Urinary bladder (tissue), 4 donors: ENCODE measurements around the gene L1CAM. TPM values are rescaled to one million over a fixed set of nuclear protein-coding genes. Genes with fewer than 3 reads are reported as not detected.
"Not testable (repeated sequence)": the region's sequence is repeated elsewhere in the genome, so short reads cannot be mapped to it uniquely, and the experiment has no call there.

Source experiments
- DNase-seq: peaks from one replicate; pipeline ENCODE4 v3.0.0-alpha.2; 2015; ENCODE audit errors: extremely low spot score
- H3K27ac ChIP-seq: one replicate; pipeline ENCODE4 v1.5.1; 2013; ENCODE audit warnings: low read depth, mild to moderate bottlenecking, moderate library complexity
- H3K36me3 ChIP-seq: one replicate; pipeline ENCODE4 v1.6.1; 2013; ENCODE audit warnings: mild to moderate bottlenecking, moderate library complexity; ENCODE audit not compliant: insufficient read depth
- H3K4me1 ChIP-seq: one replicate; pipeline ENCODE4 v1.6.1; 2013; ENCODE audit warnings: mild to moderate bottlenecking, moderate library complexity; ENCODE audit not compliant: insufficient read depth
- H3K4me3 ChIP-seq: one replicate; pipeline ENCODE4 v1.5.1; 2013; ENCODE audit warnings: low read depth, low read length
- WGBS: extraction: QIAGEN DNeasy Blood & Tissue Kit; methylation state at CpG from one replicate; pipeline ENCODE4 v1.1.7; 2013; 5-methylcytosine and 5-hydroxymethylcytosine counted together
- polyA plus RNA-seq: library from polyadenylated mRNA; stranded (reverse); fragments of 200-250 nt; gene quantifications from one replicate; pipeline ENCODE4 v1.2.3, GENCODE V29; 2013
- total RNA-seq: library from RNA; depleted of rRNA; stranded (reverse); fragments of >200 nt; gene quantifications from one replicate; pipeline ENCODE4 v1.2.3, GENCODE V29; 2014
- donor health status: healthy with polysubstance abuse.
- donor health status: healthy.

Gene L1CAM
- total and polyA plus RNA-seq, 2 donors = 5.6 to 12.7 TPM

GRCh38 chrX:153820601-153821000 lies 65.4 kb downstream of the L1CAM start:
- H3K4me1 ChIP-seq = no peaks in the 10 kb centered on the region
- no peak overlapping the region for H3K27ac ChIP-seq
- DNase-seq = no peak
- WGBS = 88% methylated on average over 7 of the region's 7 CpGs
- H3K4me3 ChIP-seq = no peak overlapping the region
- no peaks in the 10 kb centered on the region for H3K36me3 ChIP-seq

- H3K27ac ChIP-seq = no peak overlapping the region
- H3K36me3 ChIP-seq = no peaks in the 10 kb centered on the region
- H3K4me3 ChIP-seq = peak overlapping the region; percentile 40
- WGBS = 31% methylated on average over 23 of the region's 23 CpGs
- DNase-seq = no peak
- H3K4me1 ChIP-seq = no peaks in the 10 kb centered on the region
Measured at GRCh38 chrX:153819384-153820040, 66.5 kb downstream of the L1CAM start.

DNA sequence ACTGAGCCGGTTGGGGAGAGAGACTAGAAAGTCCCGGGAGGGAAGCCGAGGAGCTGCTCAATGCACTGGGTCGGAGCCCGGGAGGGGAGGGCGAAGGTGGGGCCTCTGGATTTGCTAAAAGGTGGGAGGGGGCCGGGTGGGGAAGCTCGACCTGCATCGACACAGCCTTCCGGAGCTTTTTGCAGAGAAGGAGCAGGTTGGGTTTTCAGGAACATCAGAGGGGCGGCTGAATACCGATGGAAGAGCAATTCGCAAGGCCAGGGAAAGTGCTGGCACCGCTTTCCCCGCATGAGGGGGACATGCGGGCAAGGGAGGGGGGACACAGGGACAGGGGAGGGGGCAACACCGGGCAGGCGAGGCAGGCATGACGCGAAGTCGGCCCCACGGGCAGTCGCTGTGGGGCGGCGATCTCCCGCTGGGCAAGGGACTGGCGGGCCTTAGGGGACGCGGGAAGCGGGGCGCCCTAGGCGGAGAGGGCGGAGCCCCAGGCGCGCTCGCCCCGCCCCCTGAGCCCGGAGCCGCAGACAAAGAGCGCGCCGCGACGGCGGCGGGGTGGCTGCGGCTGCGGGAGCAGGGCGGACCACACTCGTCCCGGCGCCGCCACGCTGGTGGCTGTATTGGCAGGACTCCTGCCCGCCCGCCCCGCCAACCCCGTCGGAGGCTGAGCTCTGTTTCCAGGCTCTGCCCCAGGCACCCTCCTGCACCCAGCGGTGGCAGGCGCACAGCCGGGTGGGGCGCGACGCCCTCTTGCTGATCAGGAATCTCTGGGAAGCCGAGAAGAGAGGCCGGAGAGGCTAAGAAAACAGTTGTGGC lies 67.2 kb downstream of the L1CAM start:
- Histone ChIP-seq H3K4me3 (peak overlapping the region; percentile 40), H3K27ac (no peak overlapping the region), H3K36me3 (no peaks in the 10 kb centered on the region), H3K4me1 (no peaks in the 10 kb centered on the region)
- 6% methylated on average over 55 of the region's 67 CpGs for WGBS
- no peak for DNase-seq

GRCh38 chrX:153818064-153818463 lies 67.9 kb downstream of the L1CAM start:
- DNase-seq, H3K36me3 ChIP-seq, H3K27ac ChIP-seq, H3K4me3 ChIP-seq, H3K4me1 ChIP-seq: not testable (repeated sequence)
- 92% methylated on average over 9 of the region's 9 CpGs for WGBS

DNA sequence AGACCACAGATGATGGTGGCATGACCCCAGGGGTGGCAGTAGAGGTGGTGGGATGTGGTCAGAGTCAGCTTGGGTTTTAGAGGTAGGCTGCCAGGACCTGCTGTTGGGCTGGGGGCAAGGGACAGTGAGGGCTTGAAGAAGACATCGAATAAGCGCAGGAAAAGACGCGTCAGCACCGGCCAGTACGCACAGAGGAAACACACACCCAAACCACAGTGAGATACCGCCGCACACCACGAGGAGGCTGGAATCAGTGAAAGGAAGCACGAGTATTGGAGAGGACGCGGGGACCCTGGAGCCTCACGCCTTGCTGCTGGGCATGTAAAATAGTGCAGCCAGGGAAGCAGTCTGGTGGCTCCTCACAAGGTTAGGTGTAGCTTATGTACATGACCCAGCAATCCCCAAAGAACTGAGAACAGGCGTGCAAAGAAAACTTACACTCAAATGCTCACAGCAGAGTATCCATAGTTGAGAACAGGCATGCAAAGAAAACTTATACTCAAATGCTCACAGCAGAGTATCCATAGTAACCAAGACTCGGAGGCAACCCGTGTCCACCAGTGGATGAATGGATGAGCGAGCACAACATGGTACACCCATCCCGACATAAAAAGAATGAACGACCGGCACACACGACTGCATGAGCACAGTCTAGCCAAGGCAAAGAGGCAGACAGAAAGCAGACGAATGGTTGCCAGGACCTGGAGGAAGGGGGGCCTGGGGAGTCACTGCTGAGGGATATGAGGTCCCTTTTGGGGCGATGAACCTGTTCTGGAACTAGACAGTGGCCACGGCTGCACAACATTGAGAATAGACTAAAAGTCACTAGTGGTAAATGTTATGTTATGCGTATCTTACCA lies 68.9 kb downstream of the L1CAM start:
- Histone ChIP-seq H3K36me3 (no peaks in the 10 kb centered on the region), H3K4me1 (no peaks in the 10 kb centered on the region), H3K4me3 (no peak overlapping the region), H3K27ac (no peak overlapping the region)
- WGBS = 79% methylated on average over 25 of the region's 25 CpGs
- DNase-seq = no peak

DNA sequence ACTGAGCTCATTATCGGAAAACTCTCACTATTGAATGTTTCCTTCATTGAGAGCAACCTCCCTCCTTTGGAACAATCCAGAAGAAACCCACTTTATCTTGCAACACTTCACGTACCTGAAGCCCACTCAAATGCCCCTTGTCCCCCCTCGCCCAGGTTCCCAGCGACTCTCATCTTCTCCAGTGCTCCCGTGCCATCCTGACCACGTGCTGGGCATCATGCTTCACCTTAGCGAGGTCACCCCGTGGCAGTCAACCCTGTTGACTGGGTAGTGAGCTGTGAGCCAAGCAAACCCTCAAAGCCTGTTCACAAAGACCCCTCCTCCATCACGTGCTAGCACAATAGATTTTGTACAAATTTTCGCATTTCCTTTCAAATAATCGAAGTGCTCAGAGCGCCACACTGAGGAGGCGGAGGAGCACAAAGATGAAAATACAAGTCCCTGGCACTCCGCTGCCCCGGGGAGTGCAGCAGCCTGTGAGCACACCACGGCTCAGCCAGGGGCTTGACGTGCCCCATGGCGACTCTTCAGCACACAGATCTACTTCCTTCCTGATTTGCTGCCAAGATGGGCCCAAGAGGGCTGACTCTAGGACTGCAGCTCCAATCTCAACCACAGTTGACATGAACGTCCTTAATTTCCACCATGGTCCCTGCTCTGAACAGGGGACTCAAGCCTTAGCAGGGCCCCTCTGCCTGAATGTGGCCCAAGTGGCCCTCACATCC lies 71.2 kb downstream of the L1CAM start:
- WGBS = 78% methylated on average over 19 of the region's 19 CpGs
- Histone ChIP-seq H3K4me1 (no peaks in the 10 kb centered on the region), H3K4me3 (no peak overlapping the region), H3K27ac (no peak overlapping the region), H3K36me3 (no peaks in the 10 kb centered on the region)
- DNase-seq = no peak

DNA sequence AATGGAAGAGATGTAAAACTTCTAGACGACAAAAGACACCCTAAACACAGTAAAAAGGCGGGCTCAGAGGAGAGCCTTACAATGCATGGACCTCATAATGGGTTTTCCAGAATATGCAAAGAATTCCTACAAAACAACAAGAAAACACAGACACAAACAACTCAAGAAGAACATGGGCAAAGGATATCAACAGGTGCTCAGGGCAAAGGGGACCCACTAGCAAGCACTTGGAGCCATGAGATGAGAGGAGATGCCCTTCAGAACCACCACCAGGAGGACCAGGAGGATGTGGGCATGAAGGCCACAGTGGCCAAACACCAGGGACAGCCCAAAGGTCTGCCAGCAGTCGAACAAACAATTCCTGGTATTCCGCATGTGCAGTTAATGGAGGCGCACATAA lies 72.8 kb downstream of the L1CAM start:
- 94% methylated on average over 5 of the region's 5 CpGs for WGBS
- no peaks in the 10 kb centered on the region for H3K4me1 ChIP-seq
- no peak for DNase-seq
- no peaks in the 10 kb centered on the region for H3K36me3 ChIP-seq
- H3K4me3 ChIP-seq = no peak overlapping the region
- no peak overlapping the region for H3K27ac ChIP-seq

GRCh38 chrX:153812220-153812619 lies 73.8 kb downstream of the L1CAM start:
- 50% methylated on average over 14 of the region's 14 CpGs for WGBS

More at GRCh38 chrX:153812220-153812619, 73.8 kb downstream of the L1CAM start:
- Histone ChIP-seq H3K4me1 (no peaks in the 10 kb centered on the region), H3K27ac (no peak overlapping the region), H3K36me3 (no peaks in the 10 kb centered on the region), H3K4me3 (no peak overlapping the region)
- no peak for DNase-seq

Other genes starting within 250 kb of the L1CAM start
- 0.63 TPM for gene DUSP9, start 239.0 kb downstream of the L1CAM start, total RNA-seq
- gene DUSP9, start 239.0 kb downstream of the L1CAM start, polyA plus RNA-seq = 1.2 TPM
- gene PNCK, start 212.4 kb downstream of the L1CAM start, total RNA-seq = 10.3 TPM
- 73.7 TPM for gene PNCK, start 212.4 kb downstream of the L1CAM start, polyA plus RNA-seq
- 10.0 TPM for gene SLC6A8, start 198.2 kb downstream of the L1CAM start, total RNA-seq
- 76.1 TPM for gene SLC6A8, start 198.2 kb downstream of the L1CAM start, polyA plus RNA-seq
- 68.6 TPM for gene BCAP31, start 161.8 kb downstream of the L1CAM start, total RNA-seq
- 239 TPM for gene BCAP31, start 161.8 kb downstream of the L1CAM start, polyA plus RNA-seq
- 5.2 TPM for gene ABCD1, start 161.3 kb downstream of the L1CAM start, total RNA-seq
- gene ABCD1, start 161.3 kb downstream of the L1CAM start, polyA plus RNA-seq = 19.0 TPM
- gene PLXNB3, start 121.9 kb downstream of the L1CAM start, total RNA-seq = 5.9 TPM
- gene PLXNB3, start 121.9 kb downstream of the L1CAM start, polyA plus RNA-seq = 25.8 TPM
- gene SRPK3, start 105.1 kb downstream of the L1CAM start, total RNA-seq = 4.3 TPM
- gene SRPK3, start 105.1 kb downstream of the L1CAM start, polyA plus RNA-seq = 2.3 TPM
- gene IDH3G, start 91.8 kb downstream of the L1CAM start, total RNA-seq = 21.0 TPM
- gene IDH3G, start 91.8 kb downstream of the L1CAM start, polyA plus RNA-seq = 67.4 TPM
- 102 TPM for gene SSR4, start 91.5 kb downstream of the L1CAM start, total RNA-seq
- 326 TPM for gene SSR4, start 91.5 kb downstream of the L1CAM start, polyA plus RNA-seq
- gene PDZD4, start 55.6 kb downstream of the L1CAM start, total RNA-seq = 6.6 TPM
- gene PDZD4, start 55.6 kb downstream of the L1CAM start, polyA plus RNA-seq = 28.0 TPM
- gene AVPR2, start 18.5 kb upstream of the L1CAM start, total RNA-seq = 0.53 TPM
- gene AVPR2, start 18.5 kb upstream of the L1CAM start, polyA plus RNA-seq = 7.7 TPM
- gene ARHGAP4, start 40.1 kb upstream of the L1CAM start, total RNA-seq = 11.6 TPM
- gene ARHGAP4, start 40.1 kb upstream of the L1CAM start, polyA plus RNA-seq = 28.4 TPM
- 24.7 TPM for gene NAA10, start 48.9 kb upstream of the L1CAM start, total RNA-seq
- gene NAA10, start 48.9 kb upstream of the L1CAM start, polyA plus RNA-seq = 139 TPM
- 4.4 TPM for gene RENBP, start 58.5 kb upstream of the L1CAM start, total RNA-seq
- gene RENBP, start 58.5 kb upstream of the L1CAM start, polyA plus RNA-seq = 12.1 TPM
- 15.4 TPM for gene HCFC1, start 85.6 kb upstream of the L1CAM start, total RNA-seq
- 35.2 TPM for gene HCFC1, start 85.6 kb upstream of the L1CAM start, polyA plus RNA-seq
- 2.3 TPM for gene TMEM187, start 86.6 kb upstream of the L1CAM start, total RNA-seq
- gene TMEM187, start 86.6 kb upstream of the L1CAM start, polyA plus RNA-seq = 13.6 TPM
- 9.5 TPM for gene IRAK1, start 133.7 kb upstream of the L1CAM start, total RNA-seq
- gene IRAK1, start 133.7 kb upstream of the L1CAM start, polyA plus RNA-seq = 67.2 TPM
- gene MECP2, start 211.5 kb upstream of the L1CAM start, total RNA-seq = 30.5 TPM
- 25.9 TPM for gene MECP2, start 211.5 kb upstream of the L1CAM start, polyA plus RNA-seq